Panc1 (cell line): ENCODE measurements around the gene RANBP3. TPM values are rescaled to one million over a fixed set of nuclear protein-coding genes. Genes with fewer than 3 reads are reported as not detected.
"Not testable (repeated sequence)": the region's sequence is repeated elsewhere in the genome, so short reads cannot be mapped to it uniquely, and the experiment has no call there.

ENCODE experiments used
- ATAC-seq: fragments of 200-7000 bp; cut with Tn5 transposase; 2 replicates; pipeline ENCODE4 v1.9.1; 2020; ENCODE audit warnings: mild to moderate bottlenecking, moderate library complexity
- BruUV-seq: library from RNA; stranded (reverse); fragments of 400-500 nt; replicated peaks from 2 replicates; lab custom pipeline; 2021; lab: Mats Ljungman, UMichigan
- CTCF ChIA-PET: fragments of 300-600 bp; sonication (Branson Sonifier 250); formaldehyde crosslinking; loops from one replicate; lab custom pipeline; 2022; ENCODE audit warnings: antibody characterized with exemption; lab: Charles Lee
- POLR2A ChIA-PET: fragments of 300-600 bp; sonication (Branson Sonifier 250); formaldehyde crosslinking; loops from one replicate; lab custom pipeline; 2022; ENCODE audit warnings: antibody characterized with exemption; lab: Charles Lee
- DNase-seq: peaks from one replicate; pipeline ENCODE4 v3.0.0-alpha.2; 2010; ENCODE audit warnings: low read depth, low spot score
- H3K27ac ChIP-seq: 2 replicates; pipeline ENCODE4 v1.5.1; 2011; ENCODE audit warnings: mild to moderate bottlenecking, low read length, inconsistent platforms
- H3K27me3 ChIP-seq: fragments of 200-500 bp; sonication (Bioruptor generic); 2 replicates; pipeline ENCODE4 v1.6.0; 2014; ENCODE audit warnings: low read length, inconsistent platforms; ENCODE audit not compliant: control insufficient read depth, insufficient read depth
- H3K36me3 ChIP-seq: fragments of 200-500 bp; sonication (Bioruptor generic); 2 replicates; pipeline ENCODE4 v1.5.1; 2014; ENCODE audit warnings: inconsistent platforms, mild to moderate bottlenecking, low read length, moderate library complexity; ENCODE audit not compliant: control insufficient read depth, insufficient read depth
- H3K4me1 ChIP-seq: 2 replicates; pipeline ENCODE4 v1.5.1; 2011; ENCODE audit warnings: inconsistent platforms, mild to moderate bottlenecking, low read length, moderate library complexity; ENCODE audit not compliant: control insufficient read depth, insufficient read depth
- H3K4me3 ChIP-seq, 2 experiments: 2 replicates each; pipeline ENCODE4 v1.5.1; 2011 to 2012; ENCODE audit warnings: low read depth in 2 of 2, low read length in 2 of 2, mild to moderate bottlenecking in 2 of 2, inconsistent platforms in 1 of 2, moderate library complexity in 1 of 2
- H3K9me3 ChIP-seq: fragments of 200-500 bp; sonication (Bioruptor generic); 2 replicates; pipeline ENCODE4 v1.5.1; 2014; ENCODE audit warnings: low read depth, mild to moderate bottlenecking, inconsistent platforms, low read length, moderate library complexity; ENCODE audit not compliant: control insufficient read depth, insufficient read depth
- POLR2AphosphoS5 ChIP-seq: IDR thresholded peaks from 2 replicates; pipeline ENCODE4 v1.6.1; 2012; ENCODE audit warnings: mild to moderate bottlenecking, low read depth, low read length, moderate library complexity
- REST ChIP-seq, 2 experiments: IDR thresholded peaks; 2 replicates each; pipeline ENCODE4 v1.6.1; 2011 to 2012; ENCODE audit warnings: low read depth in 2 of 2, control low read depth in 1 of 2, low read length in 1 of 2, mild to moderate bottlenecking in 1 of 2, moderate library complexity in 1 of 2; ENCODE audit not compliant: insufficient read depth in 1 of 2
- SIN3A ChIP-seq: IDR thresholded peaks from 2 replicates; pipeline ENCODE4 v1.6.1; 2012; ENCODE audit warnings: low read depth, mild to moderate bottlenecking, low read length, moderate library complexity, borderline replicate concordance; ENCODE audit not compliant: insufficient read depth
- TCF7L2 ChIP-seq: IDR thresholded peaks from 2 replicates; pipeline ENCODE4 v1.6.1; 2011; ENCODE audit warnings: mild to moderate bottlenecking, low read depth, low read length, inconsistent platforms
- in situ Hi-C: cut with HindIII; loops from 2 replicates; pipeline ENCODE4 v1.10.0; 2016; ENCODE audit warnings: low sequenced_read_pairs, low pct_unique_long_range_greater_than_20kb
- intact Hi-C: fragments of 100-400 bp; cut with micrococcal nuclease; formaldehyde crosslinking; loops from one replicate; pipeline ENCODE4 v1.10.0; 2022; ENCODE audit not compliant: unreplicated experiment
- total RNA-seq: library from RNA; stranded (reverse); gene quantifications from one replicate; pipeline ENCODE4 v1.2.1, GENCODE V29; 2021; ENCODE audit not compliant: unreplicated experiment
- TF ChIP-seq, protein P1 (sequence below): fragments of 450-650 bp; IDR thresholded peaks from 2 replicates; pipeline ENCODE4 v1.5.1; 2017; ENCODE audit warnings: mild to moderate bottlenecking

Gene RANBP3
- total RNA-seq, 1 experiment from 2014 or later, result 54.6 TPM

DNA sequence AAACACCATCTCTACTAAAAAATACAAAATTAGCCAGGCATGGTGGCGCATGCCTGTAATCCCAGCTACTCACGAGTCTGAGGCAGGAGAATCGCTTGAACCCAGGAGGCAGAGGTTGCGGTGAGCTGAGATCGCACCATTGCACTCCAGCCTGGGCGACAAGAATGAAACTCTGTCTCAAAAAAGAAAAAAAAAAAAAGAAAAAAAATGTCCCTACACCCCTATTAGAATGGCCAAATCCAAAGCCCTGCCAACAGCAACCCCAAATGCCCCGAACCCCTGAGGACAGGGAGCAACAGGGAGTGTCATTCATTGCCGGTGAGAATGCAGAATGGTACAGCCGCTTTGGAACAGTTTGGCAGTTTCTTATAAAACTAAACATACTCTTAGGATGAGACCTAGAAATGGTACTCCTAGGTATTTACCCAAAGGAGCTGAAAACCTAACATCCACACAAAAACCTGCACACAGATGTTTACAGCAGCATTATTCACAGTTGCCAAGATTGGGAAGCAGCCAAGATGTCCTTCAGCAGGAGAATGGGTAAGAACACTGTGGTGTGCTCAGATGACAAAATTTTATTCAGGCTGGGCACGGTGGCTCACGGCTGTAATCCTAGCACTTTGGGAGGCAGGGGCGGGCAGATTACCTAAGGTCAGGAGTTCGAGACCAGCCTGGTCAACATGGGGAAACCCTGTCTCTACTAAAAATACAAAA is 94.6 kb downstream of the RANBP3 start:
- H3K9me3 ChIP-seq, intact Hi-C loops, BruUV-seq, H3K27ac ChIP-seq, H3K36me3 ChIP-seq, CTCF ChIA-PET, ATAC-seq, H3K27me3 ChIP-seq, in situ Hi-C loops, H3K4me1 ChIP-seq, POLR2A ChIA-PET, H3K4me3 ChIP-seq, DNase-seq: not testable (repeated sequence)

DNA sequence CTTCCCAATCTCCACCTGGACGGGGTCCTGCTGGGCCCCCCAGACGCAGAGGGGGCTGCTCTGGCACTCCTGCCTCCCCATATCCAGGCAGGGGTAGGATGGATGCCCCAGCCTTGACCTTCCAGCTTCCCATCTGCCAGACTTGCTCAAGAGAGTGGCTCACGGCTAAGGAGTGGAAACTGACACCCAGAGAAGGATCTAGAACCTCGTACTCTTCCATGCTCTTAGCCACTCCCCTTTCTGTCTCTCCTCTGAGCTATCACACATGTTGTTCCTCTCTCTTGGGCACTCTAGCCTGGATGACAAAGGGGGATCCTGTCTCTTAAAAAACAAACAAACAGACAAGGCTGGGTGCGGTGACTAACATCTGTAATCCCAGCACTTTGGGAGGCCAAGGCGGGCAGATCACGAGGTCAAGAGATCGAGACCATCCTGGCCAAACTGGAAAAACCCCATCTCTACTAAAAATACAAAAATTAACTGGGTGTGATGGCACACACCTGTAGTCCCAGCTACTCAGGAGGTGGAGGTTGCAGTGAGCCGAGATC is 95.4 kb downstream of the RANBP3 start:
- no TSS peak for BruUV-seq
- ATAC-seq (no peak), DNase-seq (no peak)
- TF ChIP-seq, protein P1, sequence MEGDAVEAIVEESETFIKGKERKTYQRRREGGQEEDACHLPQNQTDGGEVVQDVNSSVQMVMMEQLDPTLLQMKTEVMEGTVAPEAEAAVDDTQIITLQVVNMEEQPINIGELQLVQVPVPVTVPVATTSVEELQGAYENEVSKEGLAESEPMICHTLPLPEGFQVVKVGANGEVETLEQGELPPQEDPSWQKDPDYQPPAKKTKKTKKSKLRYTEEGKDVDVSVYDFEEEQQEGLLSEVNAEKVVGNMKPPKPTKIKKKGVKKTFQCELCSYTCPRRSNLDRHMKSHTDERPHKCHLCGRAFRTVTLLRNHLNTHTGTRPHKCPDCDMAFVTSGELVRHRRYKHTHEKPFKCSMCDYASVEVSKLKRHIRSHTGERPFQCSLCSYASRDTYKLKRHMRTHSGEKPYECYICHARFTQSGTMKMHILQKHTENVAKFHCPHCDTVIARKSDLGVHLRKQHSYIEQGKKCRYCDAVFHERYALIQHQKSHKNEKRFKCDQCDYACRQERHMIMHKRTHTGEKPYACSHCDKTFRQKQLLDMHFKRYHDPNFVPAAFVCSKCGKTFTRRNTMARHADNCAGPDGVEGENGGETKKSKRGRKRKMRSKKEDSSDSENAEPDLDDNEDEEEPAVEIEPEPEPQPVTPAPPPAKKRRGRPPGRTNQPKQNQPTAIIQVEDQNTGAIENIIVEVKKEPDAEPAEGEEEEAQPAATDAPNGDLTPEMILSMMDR, result no peak
- no peak for TF ChIP-seq SIN3A
- no peak for TF ChIP-seq POLR2AphosphoS5
- no peak for TF ChIP-seq TCF7L2
- no peak for TF ChIP-seq REST (IDR thresholded peaks at IDR 0.05; ENCODE audit: insufficient read depth in 1 of 2, low read depth in 2 of 2, low read length in 1 of 2)
- Histone ChIP-seq H3K27me3 (no peaks in the 10 kb centered on the region), H3K36me3 (no peaks in the 10 kb centered on the region), H3K4me3 (no peak overlapping the region), H3K4me1 (no peaks in the 10 kb centered on the region), H3K9me3 (no peaks in the 10 kb centered on the region), H3K27ac (no peak overlapping the region)
- POLR2A ChIA-PET, result no interaction called here
- intact Hi-C loops, result no loop called here
- CTCF ChIA-PET, result no interaction called here
- in situ Hi-C loops, result no loop called here

DNA sequence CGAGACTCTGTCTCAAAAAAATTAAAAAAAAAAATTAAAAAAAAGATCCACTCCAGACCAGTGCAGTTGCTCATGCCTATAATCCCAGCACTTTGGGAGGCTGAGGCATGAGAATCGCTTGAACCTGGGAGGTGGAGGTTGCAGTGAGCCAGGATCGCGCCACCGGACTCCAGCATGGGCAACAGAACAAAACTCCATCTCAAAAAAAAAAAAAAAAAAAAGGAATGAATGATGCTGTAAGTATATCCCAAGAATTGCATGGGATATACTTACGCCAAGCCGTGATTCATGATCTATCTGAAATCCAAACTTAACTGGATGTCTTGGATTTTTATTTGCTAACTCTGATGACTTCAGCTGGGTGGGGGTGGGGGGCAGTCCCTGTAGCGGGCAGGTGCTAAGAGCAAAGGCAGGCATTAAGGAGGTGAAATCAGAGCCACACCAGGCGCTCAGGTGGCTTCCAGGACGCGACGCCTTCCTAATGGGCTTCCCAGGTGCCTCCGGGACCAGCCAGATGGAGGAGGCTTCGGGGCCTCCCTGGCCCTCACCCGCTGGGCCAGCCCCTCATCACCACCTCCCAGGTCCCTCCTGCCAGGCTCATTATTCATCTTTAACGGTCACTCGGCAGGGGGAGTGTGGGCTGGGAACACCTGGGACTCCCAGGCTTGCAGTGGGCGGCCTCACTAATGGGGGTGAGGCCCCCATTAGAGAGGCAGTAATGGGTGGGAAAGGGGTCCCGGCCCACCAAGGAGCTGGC is 96.2 kb downstream of the RANBP3 start:
- Histone ChIP-seq H3K4me3 (no peak overlapping the region), H3K27me3 (no peaks in the 10 kb centered on the region), H3K27ac (no peak overlapping the region), H3K36me3 (no peaks in the 10 kb centered on the region), H3K4me1 (no peaks in the 10 kb centered on the region), H3K9me3 (no peaks in the 10 kb centered on the region)
- CTCF ChIA-PET, result no interaction called here
- no peak for TF ChIP-seq TCF7L2
- no peak for TF ChIP-seq POLR2AphosphoS5
- TF ChIP-seq, protein P1, result no peak
- TF ChIP-seq SIN3A, result no peak
- TF ChIP-seq REST (IDR thresholded peaks at IDR 0.05; ENCODE audit: insufficient read depth in 1 of 2, low read depth in 2 of 2, low read length in 1 of 2), result no peak
- DNase-seq, result no peak
- in situ Hi-C loops, result no loop called here
- no peak for ATAC-seq
- intact Hi-C loops, result no loop called here
- BruUV-seq, result no TSS peak
- POLR2A ChIA-PET, result no interaction called here
